ENCODE data around the gene KIF6.
"Not testable (repeated sequence)": the region's sequence is repeated elsewhere in the genome, so short reads cannot be mapped to it uniquely, and the experiment has no call there.

Gene KIF6

GRCh38 chr6:39724787-39725631 lies at the start of gene KIF6:
Gene KIF6 (minus strand): TSS chr6:39725408. CDS start chr6:39725310, 98 bp downstream.
- peak; percentile 72 for DNase-seq (ENCODE audit: low read depth)

GRCh38 chr6:39773782-39774181 lies 48.6 kb upstream of the KIF6 start:
- DNase-seq (ENCODE audit: low read depth) = no peak

GRCh38 chr6:39772559-39773273 lies 47.5 kb upstream of the KIF6 start:
- DNase-seq (ENCODE audit: low read depth) = no peak

- no peak for DNase-seq (ENCODE audit: low read depth)
Observed at GRCh38 chr6:39770446-39770845, 45.2 kb upstream of the KIF6 start.

GRCh38 chr6:39769012-39769411 lies 43.8 kb upstream of the KIF6 start:
- no peak for DNase-seq (ENCODE audit: low read depth)

- DNase-seq (ENCODE audit: low read depth) = no peak
Observed at GRCh38 chr6:39765508-39766065, 40.4 kb upstream of the KIF6 start.

GRCh38 chr6:39760226-39760952 lies 35.2 kb upstream of the KIF6 start:
- no peak for DNase-seq (ENCODE audit: low read depth)

- DNase-seq (ENCODE audit: low read depth) = no peak
Observed at GRCh38 chr6:39758905-39759605, 33.8 kb upstream of the KIF6 start.

- no peak for DNase-seq (ENCODE audit: low read depth)
Observed at GRCh38 chr6:39756582-39756981, 31.4 kb upstream of the KIF6 start.

GRCh38 chr6:39755231-39755630 lies 30.0 kb upstream of the KIF6 start:
- no peak for DNase-seq (ENCODE audit: low read depth)

GRCh38 chr6:39754514-39755115 lies 29.4 kb upstream of the KIF6 start:
- DNase-seq (ENCODE audit: low read depth) = no peak

- no peak for DNase-seq (ENCODE audit: low read depth)
Observed at GRCh38 chr6:39753725-39754045, 28.5 kb upstream of the KIF6 start.

GRCh38 chr6:39752835-39753724 lies 27.9 kb upstream of the KIF6 start:
- no peak for DNase-seq (ENCODE audit: low read depth)

- DNase-seq (ENCODE audit: low read depth) = no peak
Observed at GRCh38 chr6:39746795-39747194, 21.6 kb upstream of the KIF6 start.

- DNase-seq (ENCODE audit: low read depth) = no peak
Observed at GRCh38 chr6:39733704-39734103, 8.5 kb upstream of the KIF6 start.

- no peak for DNase-seq (ENCODE audit: low read depth)
Observed at GRCh38 chr6:39731565-39731964, 6.4 kb upstream of the KIF6 start.

GRCh38 chr6:39729945-39730344 lies 4.7 kb upstream of the KIF6 start:
- no peak for DNase-seq (ENCODE audit: low read depth)

- no peak for DNase-seq (ENCODE audit: low read depth)
Observed at GRCh38 chr6:39725632-39725997, 407 bp upstream of the KIF6 start.

GRCh38 chr6:39723350-39723749 lies 1.9 kb downstream of the KIF6 start:
- not testable (repeated sequence) for DNase-seq (ENCODE audit: low read depth)

GRCh38 chr6:39714802-39715201 lies 10.4 kb downstream of the KIF6 start:
- DNase-seq (ENCODE audit: low read depth) = no peak
